Activated naive CD4-positive, alpha-beta T cell treated with Interleukin-2 at 50 U/mL for 16 hours (primary cell): Measurements from ENCODE around the gene UBALD2.
"Not testable (repeated sequence)": the region's sequence is repeated elsewhere in the genome, so short reads cannot be mapped to it uniquely, and the experiment has no call there.

Experiments
- DNase-seq: peaks from one replicate; pipeline ENCODE4 v3.0.0-alpha.2; 2020

UBALD2 gene

GRCh38 chr17:76278268-76278908 is 13.2 kb downstream of the UBALD2 start:
- no peak for DNase-seq

GRCh38 chr17:76278952-76279741 is 14.0 kb downstream of the UBALD2 start:
- DNase-seq = peak; percentile 86

GRCh38 chr17:76279742-76280287 is 14.7 kb downstream of the UBALD2 start:
- no peak for DNase-seq

- no peak for DNase-seq
Measured at GRCh38 chr17:76280650-76281049, 15.5 kb downstream of the UBALD2 start.

- DNase-seq = no peak
Measured at GRCh38 chr17:76281573-76282371, 16.6 kb downstream of the UBALD2 start.

GRCh38 chr17:76292567-76292966 is 27.4 kb downstream of the UBALD2 start:
- no peak for DNase-seq

GRCh38 chr17:76293106-76293505 is 28.0 kb downstream of the UBALD2 start:
- no peak for DNase-seq

GRCh38 chr17:76296186-76296585 is 31.0 kb downstream of the UBALD2 start:
- no peak for DNase-seq

- DNase-seq = no peak
Measured at GRCh38 chr17:76296889-76297288, 31.7 kb downstream of the UBALD2 start.

- DNase-seq = no peak
Measured at GRCh38 chr17:76297436-76297835, 32.3 kb downstream of the UBALD2 start.

GRCh38 chr17:76304226-76305134 is 39.3 kb downstream of the UBALD2 start:
- no peak for DNase-seq

GRCh38 chr17:76305135-76305454 is 39.9 kb downstream of the UBALD2 start:
- not testable (repeated sequence) for DNase-seq

GRCh38 chr17:76307299-76307965 is 42.3 kb downstream of the UBALD2 start:
- DNase-seq = no peak

GRCh38 chr17:76307966-76308338 is 42.8 kb downstream of the UBALD2 start, which contains the start of gene QRICH2:
Gene QRICH2 (minus strand): TSS chr17:76308276. CDS start chr17:76307998, 278 bp downstream.
- DNase-seq = no peak

- no peak for DNase-seq
Measured at GRCh38 chr17:76309461-76309860, 44.3 kb downstream of the UBALD2 start.

- DNase-seq = no peak
Measured at GRCh38 chr17:76312735-76313134, 47.6 kb downstream of the UBALD2 start.

- DNase-seq = no peak
Measured at GRCh38 chr17:76314392-76315227, 49.5 kb downstream of the UBALD2 start.

GRCh38 chr17:76317535-76317934 is 52.4 kb downstream of the UBALD2 start:
- DNase-seq = no peak

- DNase-seq = no peak
Measured at GRCh38 chr17:76318586-76318985, 53.4 kb downstream of the UBALD2 start.
